ENCODE data around the gene TP73. TPM values are rescaled to one million over a fixed set of nuclear protein-coding genes. Genes with fewer than 3 reads are reported as not detected.

The TP73 gene
- total RNA-seq, 1 experiment from 2014 or later, result 19.2 TPM

DNA sequence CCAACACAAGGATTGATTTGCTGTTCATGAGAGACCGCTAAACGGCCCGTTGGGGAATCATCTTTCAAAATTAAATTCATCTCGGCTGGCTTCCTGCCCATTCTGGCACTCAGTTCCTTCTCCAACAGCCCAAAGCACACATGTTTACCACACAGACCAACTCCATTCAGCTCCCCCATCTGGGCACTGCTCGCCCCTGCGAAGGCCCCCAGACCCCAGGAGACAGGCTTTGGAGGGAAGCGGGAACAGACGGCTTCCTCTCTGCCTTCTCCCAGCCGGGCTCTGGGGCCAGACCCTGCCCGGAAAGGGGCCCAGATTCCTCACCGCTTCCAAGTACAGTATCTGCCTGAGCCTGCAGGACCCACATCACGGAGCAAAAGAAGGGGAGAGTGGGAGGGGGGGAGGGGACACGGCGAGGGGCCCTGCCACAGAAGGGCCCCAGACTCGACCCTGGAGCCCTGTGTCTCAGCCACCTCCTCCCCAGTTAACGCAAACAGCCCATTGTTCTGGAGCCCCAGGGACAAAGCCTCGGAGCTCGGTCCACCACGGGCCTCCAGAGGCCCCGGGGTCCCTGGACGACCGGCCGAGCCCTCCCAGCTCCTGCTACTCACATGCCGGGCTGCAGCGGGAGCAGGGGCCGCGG, 41.7 kb upstream of the TP73 start (continued):
- TF ChIP-seq JUND (IDR thresholded peaks at IDR 0.05) (no peak), EGR1 (IDR thresholded peaks at IDR 0.05; ENCODE audit: low read depth) (no peak), RAD21 (IDR thresholded peaks at IDR 0.05; ENCODE audit: low read depth) (no peak), CBX3 (IDR thresholded peaks at IDR 0.05; ENCODE audit: low read depth) (no peak), FOSL1 (IDR thresholded peaks at IDR 0.05; ENCODE audit: low read depth) (no peak)

DNA sequence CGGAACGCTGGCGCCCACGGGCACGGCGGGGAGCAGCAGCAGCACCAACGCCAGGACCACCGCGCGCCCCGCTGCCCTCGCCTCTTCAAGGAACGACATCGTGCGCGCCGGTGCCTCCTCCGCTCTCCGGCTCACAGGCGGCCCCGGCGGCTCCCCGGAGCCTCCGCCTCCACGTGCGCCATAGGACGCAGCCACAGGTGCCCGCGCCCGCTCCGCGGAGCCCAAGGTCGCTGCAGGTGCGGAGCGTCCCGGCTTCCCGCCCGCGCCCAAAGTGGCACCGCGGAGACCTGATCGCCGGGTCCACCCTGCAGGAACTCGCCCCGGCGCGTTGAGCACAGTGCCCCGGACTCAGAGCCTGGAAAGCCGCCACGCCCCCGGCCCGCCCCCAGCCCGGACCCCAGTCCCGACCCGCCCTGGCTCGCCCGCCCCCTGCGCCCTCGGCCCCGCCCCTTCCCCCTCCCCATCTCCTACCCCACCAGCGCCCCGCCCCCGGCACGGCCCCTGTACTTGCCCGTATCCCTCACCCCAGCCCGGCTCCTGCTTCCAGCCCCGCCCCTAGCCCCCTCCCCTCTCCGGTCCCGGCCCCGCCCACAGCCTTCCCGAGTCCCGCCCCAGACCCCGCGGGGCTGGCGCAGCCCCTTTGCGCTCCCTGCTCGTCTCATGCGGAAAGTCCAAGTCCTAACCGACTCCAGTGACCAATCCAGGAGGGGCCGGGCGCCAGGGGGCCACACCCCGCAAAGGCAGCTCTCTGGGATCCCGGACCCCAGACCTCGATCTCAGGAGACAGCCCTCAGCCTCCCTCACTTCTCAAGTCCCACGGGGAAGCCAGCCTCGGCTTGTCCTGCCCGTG, 40.9 kb upstream of the TP73 start, which contains the start of gene MEGF6:
TSS of gene MEGF6 (minus strand) at position 339 of the 850 bp plus-strand sequence. CDS start at position 99, 240 bp downstream.
- intact Hi-C loops (cut with micrococcal nuclease), result loop anchor here (1.0 kb wide), 1 partner anchor 23 kb away; no protein-coding TSS in a partner anchor
- TF ChIP-seq ZFX (IDR thresholded peaks at IDR 0.05) (0 out of 2 replicates have a peak, but pooled peaks have one; percentile 28), POLR2AphosphoS5 (IDR thresholded peaks at IDR 0.05; ENCODE audit: low read depth, low read length) (peak; percentile 66)
- TF ChIP-seq, protein P1, sequence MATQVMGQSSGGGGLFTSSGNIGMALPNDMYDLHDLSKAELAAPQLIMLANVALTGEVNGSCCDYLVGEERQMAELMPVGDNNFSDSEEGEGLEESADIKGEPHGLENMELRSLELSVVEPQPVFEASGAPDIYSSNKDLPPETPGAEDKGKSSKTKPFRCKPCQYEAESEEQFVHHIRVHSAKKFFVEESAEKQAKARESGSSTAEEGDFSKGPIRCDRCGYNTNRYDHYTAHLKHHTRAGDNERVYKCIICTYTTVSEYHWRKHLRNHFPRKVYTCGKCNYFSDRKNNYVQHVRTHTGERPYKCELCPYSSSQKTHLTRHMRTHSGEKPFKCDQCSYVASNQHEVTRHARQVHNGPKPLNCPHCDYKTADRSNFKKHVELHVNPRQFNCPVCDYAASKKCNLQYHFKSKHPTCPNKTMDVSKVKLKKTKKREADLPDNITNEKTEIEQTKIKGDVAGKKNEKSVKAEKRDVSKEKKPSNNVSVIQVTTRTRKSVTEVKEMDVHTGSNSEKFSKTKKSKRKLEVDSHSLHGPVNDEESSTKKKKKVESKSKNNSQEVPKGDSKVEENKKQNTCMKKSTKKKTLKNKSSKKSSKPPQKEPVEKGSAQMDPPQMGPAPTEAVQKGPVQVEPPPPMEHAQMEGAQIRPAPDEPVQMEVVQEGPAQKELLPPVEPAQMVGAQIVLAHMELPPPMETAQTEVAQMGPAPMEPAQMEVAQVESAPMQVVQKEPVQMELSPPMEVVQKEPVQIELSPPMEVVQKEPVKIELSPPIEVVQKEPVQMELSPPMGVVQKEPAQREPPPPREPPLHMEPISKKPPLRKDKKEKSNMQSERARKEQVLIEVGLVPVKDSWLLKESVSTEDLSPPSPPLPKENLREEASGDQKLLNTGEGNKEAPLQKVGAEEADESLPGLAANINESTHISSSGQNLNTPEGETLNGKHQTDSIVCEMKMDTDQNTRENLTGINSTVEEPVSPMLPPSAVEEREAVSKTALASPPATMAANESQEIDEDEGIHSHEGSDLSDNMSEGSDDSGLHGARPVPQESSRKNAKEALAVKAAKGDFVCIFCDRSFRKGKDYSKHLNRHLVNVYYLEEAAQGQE (IDR thresholded peaks at IDR 0.05; ENCODE audit: low read depth), result no peak
- peak within 1 kb of the TSS; percentile 73 for H3K9ac ChIP-seq (ENCODE audit: low read length)
- H3K36me3 ChIP-seq (ENCODE audit: control insufficient read depth in 1 of 2, insufficient read depth in 2 of 2, low read length in 2 of 2), result no peaks in the 10 kb centered on the region
- peak; percentile 78 for ATAC-seq
- ChIA-PET POLR2A (no interaction called here), CTCF (no interaction called here), RAD21 (ENCODE audit: low non-redundant PET in 1 of 2, low total read pairs in 2 of 2, uncharacterized antibody in 2 of 2, unreplicated experiment in 2 of 2) (no interaction called here)
- H3K27ac ChIP-seq (ENCODE audit: low read depth, low read length), result peak within 1 kb of the TSS; percentile 62; the same call in 1 of the 2 replicates
- H3K27me3 ChIP-seq (ENCODE audit: insufficient read depth, low read length), result no peaks in the 10 kb centered on the region
- peak; percentile 69 for DNase-seq (ENCODE audit: low read depth, low spot score)
- no TSS peak for BruUV-seq (replicated peaks)
- H3K79me2 ChIP-seq (ENCODE audit: insufficient read depth, low read length), result no peaks in the 10 kb centered on the region
- no peaks in the 10 kb centered on the region for H4K20me1 ChIP-seq (ENCODE audit: insufficient read depth)
- no peaks in the 10 kb centered on the region for H3K9me2 ChIP-seq (ENCODE audit: insufficient read depth)
- H3K4me3 ChIP-seq (replicated peaks in 1 of 2; ENCODE audit: low read depth in 1 of 2, low read length in 2 of 2), result peak within 1 kb of the TSS; percentile 58 to 72
- no peaks in the 10 kb centered on the region for H3K9me3 ChIP-seq (ENCODE audit: control insufficient read depth in 1 of 2, insufficient read depth in 1 of 2, low read depth in 1 of 2, low read length in 2 of 2)
- H3K4me2 ChIP-seq (ENCODE audit: low read length), result peak within 1 kb of the TSS; percentile 98
- H2AFZ ChIP-seq (ENCODE audit: low read depth, low read length, poor library complexity, severe bottlenecking), result peak within 1 kb of the TSS; percentile 35
- H3K4me1 ChIP-seq (ENCODE audit: control insufficient read depth in 1 of 2, insufficient read depth in 2 of 2, low read length in 2 of 2), result peaks cover 39 to 53% of the 10 kb centered on the region in 2 experiments
